ENCODE measurements around the gene GPR34. TPM values are rescaled to one million over a fixed set of nuclear protein-coding genes. Genes with fewer than 3 reads are reported as not detected.

GPR34 gene
- total and polyA plus RNA-seq, 9 of the 15 experiments (the other 6 are each of a cell fraction or from before 2014, with no cell fraction given), result 0.13 TPM; not detected in 8

- Histone ChIP-seq H3K27ac (ENCODE audit: extremely low read depth, low read depth, low read length) (no peak overlapping the region), H3K9ac (ENCODE audit: insufficient read depth in 1 of 2, low read depth in 2 of 2, low read length in 2 of 2) (no peak overlapping the region), H3K4me3 (no peak overlapping the region), H3K9me1 (ENCODE audit: control insufficient read depth, insufficient read depth, low read length) (no peaks in the 10 kb centered on the region), H3K4me1 (replicated peaks in 1 of 2; ENCODE audit: control insufficient read depth in 2 of 2, insufficient read depth in 2 of 2, low read length in 2 of 2) (no peaks in the 10 kb centered on the region), H4K20me1 (replicated peaks; ENCODE audit: control insufficient read depth, insufficient read depth, low read length) (no peaks in the 10 kb centered on the region), H3K4me2 (ENCODE audit: insufficient read depth, low read length) (no peak overlapping the region), H2AFZ (ENCODE audit: low read depth, low read length) (no peak overlapping the region), H3K27me3 (ENCODE audit: control insufficient read depth in 2 of 2, insufficient read depth in 2 of 2, low read length in 2 of 2) (no peaks in the 10 kb centered on the region), H3K36me3 (ENCODE audit: control insufficient read depth, insufficient read depth, low read length) (no peaks in the 10 kb centered on the region), H3K79me2 (ENCODE audit: control insufficient read depth, insufficient read depth, low read length) (no peaks in the 10 kb centered on the region), H3K9me3 (replicated peaks; ENCODE audit: control insufficient read depth, insufficient read depth, low read depth, low read length) (no peaks in the 10 kb centered on the region)
- WGBS (ENCODE audit: insufficient coverage, low coverage, missing lambda C conversion rate), result 25% methylated on average over 2 of the region's 2 CpGs
- ChIA-PET POLR2A (no interaction called here), CTCF (ENCODE audit: low intra/inter-chr PET ratio) (no interaction called here)
- FAIRE-seq (no peak), DNase-seq (ENCODE audit: extremely low read depth in 1 of 4, low spot score in 3 of 4) (no peak), ATAC-seq (no peak)
- intact Hi-C loops (cut with micrococcal nuclease), result no loop called here
- in situ Hi-C loops (cut with MboI), result no loop called here
- BruUV-seq (replicated peaks), result no TSS peak
- TF ChIP-seq ESRRA (IDR thresholded peaks at IDR 0.05; ENCODE audit: borderline replicate concordance, low read depth), result no peak
- TF ChIP-seq NFIX (CRISPR knock-in tag; IDR thresholded peaks at IDR 0.05; ENCODE audit: low read depth), result no peak
- no peak for TF ChIP-seq MCM2 (IDR thresholded peaks at IDR 0.05; ENCODE audit: low read depth)
Observed at GRCh38 chrX:41684940-41685339, 3.8 kb upstream of the GPR34 start.

GRCh38 chrX:41686788-41687187 lies 2.0 kb upstream of the GPR34 start:
- Histone ChIP-seq H3K27ac (ENCODE audit: extremely low read depth, low read depth, low read length) (no peak overlapping the region), H3K4me1 (replicated peaks in 1 of 2; ENCODE audit: control insufficient read depth in 2 of 2, insufficient read depth in 2 of 2, low read length in 2 of 2) (no peaks in the 10 kb centered on the region), H3K9me3 (replicated peaks; ENCODE audit: control insufficient read depth, insufficient read depth, low read depth, low read length) (no peaks in the 10 kb centered on the region), H3K79me2 (ENCODE audit: control insufficient read depth, insufficient read depth, low read length) (no peaks in the 10 kb centered on the region), H4K20me1 (replicated peaks; ENCODE audit: control insufficient read depth, insufficient read depth, low read length) (no peaks in the 10 kb centered on the region), H3K4me2 (ENCODE audit: insufficient read depth, low read length) (no peak overlapping the region), H2AFZ (ENCODE audit: low read depth, low read length) (no peak overlapping the region), H3K36me3 (ENCODE audit: control insufficient read depth, insufficient read depth, low read length) (no peaks in the 10 kb centered on the region), H3K27me3 (ENCODE audit: control insufficient read depth in 2 of 2, insufficient read depth in 2 of 2, low read length in 2 of 2) (no peaks in the 10 kb centered on the region), H3K9me1 (ENCODE audit: control insufficient read depth, insufficient read depth, low read length) (no peaks in the 10 kb centered on the region), H3K4me3 (no peak overlapping the region), H3K9ac (ENCODE audit: insufficient read depth in 1 of 2, low read depth in 2 of 2, low read length in 2 of 2) (no peak overlapping the region)
- CTCF ChIA-PET (ENCODE audit: low intra/inter-chr PET ratio), result no interaction called here
- TF ChIP-seq BRCA1 (IDR thresholded peaks at IDR 0.05) (no peak), BRCA1 (CRISPR knock-in tag; IDR thresholded peaks at IDR 0.05) (no peak), BCOR (IDR thresholded peaks at IDR 0.05) (no peak), PPARD (CRISPR knock-in tag; IDR thresholded peaks at IDR 0.05) (no peak), ZNF699 (CRISPR knock-in tag; IDR thresholded peaks at IDR 0.05; ENCODE audit: insufficient replicate concordance) (no peak), CBX8 (IDR thresholded peaks at IDR 0.05; ENCODE audit: borderline replicate concordance, extremely low read depth, low read depth, low read length, poor library complexity, severe bottlenecking) (no peak), NFYB (IDR thresholded peaks at IDR 0.05; ENCODE audit: extremely low read depth, insufficient read length) (no peak), ZNF511 (CRISPR knock-in tag; IDR thresholded peaks at IDR 0.05) (no peak), MLX (CRISPR knock-in tag; conservative IDR thresholded peaks at IDR 0.05) (no peak), ZNF551 (CRISPR knock-in tag; IDR thresholded peaks at IDR 0.05) (no peak)
- DNase-seq (ENCODE audit: extremely low read depth in 1 of 4, low spot score in 3 of 4) (no peak), ATAC-seq (no peak), FAIRE-seq (no peak)
- intact Hi-C loops (cut with micrococcal nuclease), result no loop called here
- WGBS (ENCODE audit: insufficient coverage, low coverage, missing lambda C conversion rate), result 32% methylated on average over 4 of the region's 4 CpGs
- in situ Hi-C loops (cut with MboI), result no loop called here
- POLR2A ChIA-PET, result no interaction called here
- BruUV-seq (replicated peaks), result no TSS peak

Data from K562 (cell line).